ENCODE measurements around the gene SELP. TPM values are rescaled to one million over a fixed set of nuclear protein-coding genes. Genes with fewer than 3 reads are reported as not detected.
A peak's percentile ranks its signal among the peaks of the same experiment; 100 is the strongest.

Gene SELP
- total RNA-seq, 1 donor from 2014 or later, result 24.0 TPM

DNA sequence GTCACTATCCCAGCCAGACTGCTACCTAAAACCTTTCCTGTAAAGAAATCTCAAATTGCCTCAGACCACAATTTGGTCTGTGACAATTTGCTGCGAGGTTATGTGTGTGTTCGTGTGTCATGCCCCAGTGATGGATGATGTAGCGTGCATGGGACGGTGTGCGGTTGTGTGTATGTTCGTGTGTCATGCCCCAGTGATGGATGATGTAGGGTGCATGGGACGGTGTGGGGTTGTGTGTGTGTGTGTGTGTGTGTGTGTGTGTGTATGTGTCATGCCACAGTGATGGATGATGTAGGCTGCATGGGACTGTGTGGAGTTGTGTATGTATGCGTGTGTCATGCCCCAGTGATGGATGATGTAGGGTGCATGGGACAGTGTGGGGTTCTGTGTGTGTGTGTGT lies 9.4 kb downstream of the SELP start:
- no peak for DNase-seq (ENCODE audit: low spot score)

DNA sequence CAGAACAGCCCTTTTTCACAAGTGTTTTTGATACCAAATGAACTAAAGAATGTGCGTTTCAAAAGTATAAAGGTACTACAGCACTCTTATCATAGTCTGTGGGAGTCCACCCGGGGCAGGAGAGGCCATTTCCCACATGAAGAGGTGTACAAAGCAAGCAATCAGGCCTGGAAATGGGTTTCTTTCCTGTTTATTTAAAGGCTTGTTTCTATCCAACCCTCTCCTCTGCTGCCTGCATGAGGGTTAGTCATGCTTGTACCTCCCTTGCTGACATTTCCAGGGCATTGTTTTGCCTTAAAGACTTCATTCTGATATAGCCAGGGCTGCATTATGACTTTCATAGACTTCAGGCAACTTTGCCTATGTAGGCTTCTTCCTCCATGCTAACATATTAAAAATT lies 11.6 kb downstream of the SELP start:
- no peak for DNase-seq (ENCODE audit: low spot score)

DNA sequence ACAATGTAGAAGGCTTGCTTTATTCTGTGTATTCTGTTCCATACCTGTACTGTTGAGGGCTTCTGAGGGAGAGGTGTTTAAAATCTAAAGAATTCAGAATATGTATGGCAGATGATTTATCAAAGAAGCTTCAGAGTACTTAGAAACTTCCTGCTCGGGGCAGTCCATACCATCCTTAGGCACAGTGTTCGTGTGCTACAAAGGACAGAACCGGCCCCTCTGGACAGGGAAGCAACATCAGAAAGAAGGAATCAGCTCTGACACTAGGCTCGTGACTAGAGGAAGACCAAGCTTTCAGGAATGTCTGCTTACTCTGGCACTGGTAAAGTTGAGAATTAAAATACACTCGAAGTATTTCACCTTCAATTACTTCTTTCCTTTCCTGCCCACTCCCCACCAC lies 14.1 kb downstream of the SELP start:
- DNase-seq (ENCODE audit: low spot score), result no peak

DNA sequence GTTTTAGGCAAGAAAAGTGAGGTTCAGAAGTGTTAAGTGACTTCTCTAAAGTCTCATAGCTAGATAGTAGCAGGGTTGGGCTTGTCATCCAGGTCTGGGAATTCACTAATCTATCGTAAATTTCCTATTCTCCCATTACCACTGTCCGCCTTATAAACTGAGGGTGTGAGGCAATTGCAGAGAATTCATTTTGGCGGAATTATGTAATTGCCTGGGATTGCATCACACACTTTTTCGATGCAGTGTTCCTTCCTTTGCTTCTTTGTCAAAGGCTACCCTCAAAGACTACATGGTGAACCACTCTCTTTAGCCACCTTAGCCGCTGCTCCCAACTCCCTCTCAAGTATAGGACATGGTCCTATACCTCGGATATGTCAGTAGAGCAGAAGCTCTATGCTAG lies 19.1 kb downstream of the SELP start:
- DNase-seq (ENCODE audit: low spot score), result no peak

DNA sequence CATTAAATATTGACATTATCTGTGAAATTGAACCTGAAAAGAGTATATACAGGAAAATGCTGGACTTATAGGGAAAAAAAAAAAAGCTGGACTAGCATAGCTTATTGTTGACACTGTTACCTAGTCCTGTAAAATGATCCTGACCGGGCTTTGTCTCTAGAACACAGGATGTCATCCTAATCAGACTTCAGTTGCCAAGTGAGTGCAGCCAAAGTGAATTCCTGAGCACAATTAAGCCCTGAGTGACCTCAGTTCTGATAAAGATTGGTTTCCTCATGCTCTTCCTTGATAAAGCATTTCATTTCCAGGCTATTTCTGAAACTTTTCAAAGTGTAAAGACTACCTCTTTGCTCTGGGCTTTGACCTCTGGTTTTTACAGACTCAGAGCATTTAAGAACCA lies 19.8 kb downstream of the SELP start:
- DNase-seq (ENCODE audit: low spot score), result no peak

DNA sequence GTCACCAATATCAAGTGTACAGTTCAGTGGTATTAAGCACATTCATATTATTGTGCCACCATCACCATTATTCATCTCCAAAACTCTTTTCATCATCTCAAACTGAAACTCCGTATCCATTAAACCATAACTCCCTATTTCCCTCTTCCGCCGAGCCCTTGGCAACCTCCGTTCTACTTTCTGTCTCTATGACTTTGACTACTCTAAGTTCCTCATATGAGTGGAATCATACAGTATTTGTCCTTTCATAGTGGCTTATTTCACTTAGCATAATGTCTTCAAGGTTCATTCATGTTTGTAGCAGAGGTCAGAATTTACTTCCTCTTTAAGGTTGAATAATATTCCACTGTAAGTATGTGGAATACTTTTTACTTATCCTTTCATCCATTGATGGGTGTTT lies 21.7 kb downstream of the SELP start:
- no peak for DNase-seq (ENCODE audit: low spot score)

DNA sequence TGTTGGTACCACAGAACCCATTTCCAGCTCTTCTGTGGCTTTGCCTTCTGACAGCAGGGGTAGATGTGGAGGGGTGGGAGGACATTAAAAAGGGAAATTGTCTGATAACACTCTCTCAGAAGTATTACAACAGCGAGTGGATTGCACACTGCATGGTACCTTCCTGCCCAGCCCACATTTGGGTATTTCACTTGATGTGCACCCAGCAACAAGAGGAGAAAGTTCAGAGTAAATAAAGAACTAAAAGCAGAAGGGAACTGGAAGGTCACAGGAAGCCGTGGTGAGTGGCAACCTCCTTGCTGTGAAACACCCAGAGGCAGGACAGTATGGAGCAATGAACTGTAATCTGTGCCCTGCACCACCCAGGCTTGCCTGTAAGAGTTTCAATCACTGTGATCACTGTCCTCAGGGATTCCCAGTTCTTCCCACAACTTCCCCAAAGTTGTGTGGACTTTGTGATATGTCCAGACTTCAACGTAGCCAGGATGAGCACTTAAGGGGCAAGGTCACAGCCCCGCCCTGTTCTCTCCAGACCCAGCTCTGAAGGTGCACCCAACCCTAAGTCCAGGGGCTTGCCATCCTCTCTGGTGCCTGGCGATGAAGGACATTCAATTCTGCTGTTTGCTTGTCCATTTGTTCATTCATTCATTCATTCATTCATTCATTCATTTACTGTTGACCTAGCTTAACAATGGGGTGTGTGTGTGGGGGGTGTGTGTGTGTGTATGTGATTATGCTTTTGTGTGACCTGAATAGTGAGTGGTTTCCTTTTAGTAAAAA lies 25.0 kb downstream of the SELP start:
- no peak for DNase-seq (ENCODE audit: low spot score)

DNA sequence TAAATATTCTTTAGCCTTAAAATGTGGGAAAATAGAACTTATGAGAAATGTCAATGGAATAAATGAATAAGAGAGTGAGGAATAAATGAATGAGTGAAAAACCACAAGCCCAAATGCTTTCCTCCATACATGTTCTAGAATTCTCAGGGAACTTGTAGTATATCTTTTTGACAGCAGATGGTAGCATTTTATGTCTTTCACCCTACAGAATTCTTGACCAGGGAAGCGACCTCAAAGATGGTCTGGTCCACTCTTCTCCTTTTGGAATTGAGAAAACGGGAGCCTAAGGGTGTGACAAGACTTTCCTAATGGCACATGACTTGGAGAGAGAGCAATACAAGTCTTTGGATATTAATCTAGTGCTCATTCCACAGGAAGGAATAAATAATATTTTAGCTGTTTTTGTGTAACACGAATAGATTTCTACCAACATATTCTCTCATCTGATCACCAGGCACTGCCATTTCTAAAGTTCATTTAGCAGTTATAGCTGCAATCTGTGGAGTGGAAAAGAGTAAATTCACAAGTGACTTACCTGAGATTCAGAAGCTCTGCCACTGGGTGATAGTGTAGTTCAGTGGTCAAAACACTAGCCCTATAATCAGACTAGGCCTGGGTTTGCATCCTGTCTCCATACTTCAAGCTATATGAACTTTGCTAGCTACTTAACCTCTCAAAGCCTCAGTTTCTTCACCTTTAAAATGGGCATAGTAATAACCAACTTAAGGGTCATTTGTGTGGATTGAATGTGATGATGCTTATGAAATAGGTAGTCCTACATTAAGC lies 28.6 kb downstream of the SELP start:
- DNase-seq (ENCODE audit: low spot score), result no peak

DNA sequence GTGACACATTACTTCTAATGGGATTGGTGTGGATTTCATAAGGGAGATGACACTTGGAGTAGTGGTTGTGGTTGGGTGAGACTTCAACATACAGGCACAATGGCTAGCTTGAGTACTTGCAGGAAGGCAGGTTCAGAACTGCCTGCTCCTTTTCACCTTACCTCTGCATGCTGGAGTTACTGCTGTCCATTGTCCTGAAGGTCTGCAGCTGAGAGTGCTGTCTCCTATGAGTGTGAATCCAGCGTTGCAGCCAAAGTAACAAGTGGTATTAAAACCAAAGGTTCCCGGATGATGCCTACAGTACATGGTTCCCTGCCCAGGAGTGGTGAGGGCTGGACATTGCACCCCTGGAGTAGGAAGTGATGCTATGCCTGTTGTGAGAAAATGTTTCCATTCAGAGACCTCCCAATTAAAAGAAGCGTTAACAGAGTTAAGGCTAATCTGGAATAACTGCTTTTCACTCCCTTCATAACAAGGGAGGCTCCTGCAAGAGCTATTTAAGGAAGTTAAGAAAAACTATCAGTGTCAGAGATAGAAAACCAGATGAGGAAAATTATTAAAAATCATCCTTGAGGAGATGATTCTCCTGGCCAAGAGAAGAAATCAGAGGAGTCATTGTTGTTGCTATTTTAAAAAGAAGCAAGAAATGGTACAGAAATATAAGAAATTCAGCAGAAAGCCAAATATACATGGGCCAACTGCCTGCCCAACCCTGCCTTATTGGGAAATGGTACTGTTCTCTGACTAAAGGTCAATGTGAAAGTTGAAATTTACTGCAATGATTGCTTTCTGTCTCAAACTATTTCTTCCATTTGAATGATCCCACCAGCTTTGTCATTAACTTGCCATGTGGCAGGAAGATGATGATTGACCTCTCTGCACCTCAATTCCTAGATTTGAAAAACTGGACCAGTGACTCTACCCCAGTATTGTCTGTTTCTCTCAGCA lies 33.9 kb downstream of the SELP start:
- DNase-seq (ENCODE audit: low spot score), result no peak

DNA sequence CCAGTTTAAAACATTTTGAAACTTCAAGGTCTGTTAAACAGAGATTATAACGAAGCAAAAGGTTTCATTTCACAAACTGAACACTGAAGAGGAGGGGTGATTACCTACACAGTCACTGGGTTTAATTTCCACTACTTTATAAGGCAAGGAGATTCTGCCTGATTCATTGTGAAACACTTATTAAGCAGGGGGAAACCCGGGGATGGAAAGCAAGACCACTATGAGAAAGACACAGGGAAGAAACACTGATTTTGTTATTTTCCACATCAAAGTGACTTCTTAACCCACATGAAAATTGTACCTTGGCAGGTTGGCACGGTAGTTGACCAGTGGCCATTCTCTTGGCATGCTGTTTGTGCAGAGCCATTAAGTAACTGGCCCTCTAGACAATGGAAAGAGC lies 35.5 kb downstream of the SELP start:
- DNase-seq (ENCODE audit: low spot score), result no peak

DNA sequence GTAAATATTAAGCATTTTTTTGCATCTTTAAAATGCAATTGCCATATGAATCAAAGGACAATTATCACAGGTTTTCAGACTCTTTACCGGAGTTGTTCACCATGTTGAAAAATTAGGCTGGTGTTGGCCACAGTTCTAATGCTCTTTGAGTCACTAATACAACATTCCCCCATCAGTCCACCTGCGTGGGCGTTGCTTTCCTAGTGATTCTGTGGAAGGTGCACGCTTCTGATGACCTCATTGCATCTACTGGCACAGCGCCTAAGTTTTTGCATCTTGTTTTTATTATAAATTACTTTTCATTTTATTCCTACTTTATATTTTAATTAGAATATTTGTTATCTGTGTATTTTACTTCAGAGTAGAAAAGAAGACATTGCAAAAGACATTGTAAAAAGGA lies 39.0 kb downstream of the SELP start:
- DNase-seq (ENCODE audit: low spot score), result no peak

DNA sequence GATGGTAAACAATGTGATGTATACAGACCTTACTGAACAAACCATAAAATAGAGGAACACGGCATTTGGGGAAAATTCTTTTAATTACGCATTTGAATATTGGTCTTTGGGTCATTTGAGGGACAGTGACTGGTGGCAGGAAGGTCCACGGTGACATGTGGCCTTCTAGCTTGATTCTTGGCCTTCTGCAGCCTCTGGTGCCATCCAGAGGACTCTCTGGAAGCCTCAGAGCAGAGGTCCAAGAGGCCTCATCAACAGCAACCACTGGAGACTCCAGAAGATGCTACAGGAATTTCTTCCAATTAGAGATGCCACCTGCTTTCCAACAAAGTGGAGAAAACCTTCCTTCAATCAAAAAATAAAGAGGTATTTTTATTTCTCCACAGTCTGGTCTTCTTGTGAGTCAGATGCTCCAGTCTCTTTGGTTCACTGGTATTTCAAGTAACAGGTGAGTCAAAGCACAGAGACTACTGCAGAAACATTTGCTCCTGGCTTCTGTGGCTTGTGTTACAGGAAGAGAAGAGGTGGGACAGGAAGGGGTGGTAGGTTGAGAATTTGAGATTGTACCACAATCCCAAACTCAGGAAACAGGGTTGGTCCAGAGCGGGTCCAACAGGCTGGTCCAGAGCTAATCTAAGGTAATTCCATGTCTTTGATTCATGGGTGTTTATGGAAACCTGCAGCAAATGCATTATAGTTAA lies 41.0 kb downstream of the SELP start:
- no peak for DNase-seq (ENCODE audit: low spot score)

DNA sequence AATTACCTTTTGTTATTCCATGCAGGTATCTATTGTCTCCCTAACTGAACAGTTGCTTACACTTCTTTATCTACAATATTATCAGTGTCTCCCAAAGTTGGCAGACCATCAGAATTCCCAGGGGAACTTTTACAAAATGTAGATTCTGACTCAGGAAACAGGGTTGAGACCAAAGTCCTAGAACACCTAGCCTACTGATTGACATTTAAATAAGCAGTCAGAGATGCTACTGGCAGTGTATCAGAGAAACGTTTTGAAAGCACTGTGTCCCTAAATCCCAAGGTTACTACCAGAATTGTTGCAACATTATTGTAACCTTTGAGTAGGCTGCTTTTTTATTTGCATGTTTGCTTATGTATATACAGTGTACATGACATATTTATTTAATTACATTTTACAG lies 41.8 kb downstream of the SELP start:
- DNase-seq (ENCODE audit: low spot score), result no peak

DNA sequence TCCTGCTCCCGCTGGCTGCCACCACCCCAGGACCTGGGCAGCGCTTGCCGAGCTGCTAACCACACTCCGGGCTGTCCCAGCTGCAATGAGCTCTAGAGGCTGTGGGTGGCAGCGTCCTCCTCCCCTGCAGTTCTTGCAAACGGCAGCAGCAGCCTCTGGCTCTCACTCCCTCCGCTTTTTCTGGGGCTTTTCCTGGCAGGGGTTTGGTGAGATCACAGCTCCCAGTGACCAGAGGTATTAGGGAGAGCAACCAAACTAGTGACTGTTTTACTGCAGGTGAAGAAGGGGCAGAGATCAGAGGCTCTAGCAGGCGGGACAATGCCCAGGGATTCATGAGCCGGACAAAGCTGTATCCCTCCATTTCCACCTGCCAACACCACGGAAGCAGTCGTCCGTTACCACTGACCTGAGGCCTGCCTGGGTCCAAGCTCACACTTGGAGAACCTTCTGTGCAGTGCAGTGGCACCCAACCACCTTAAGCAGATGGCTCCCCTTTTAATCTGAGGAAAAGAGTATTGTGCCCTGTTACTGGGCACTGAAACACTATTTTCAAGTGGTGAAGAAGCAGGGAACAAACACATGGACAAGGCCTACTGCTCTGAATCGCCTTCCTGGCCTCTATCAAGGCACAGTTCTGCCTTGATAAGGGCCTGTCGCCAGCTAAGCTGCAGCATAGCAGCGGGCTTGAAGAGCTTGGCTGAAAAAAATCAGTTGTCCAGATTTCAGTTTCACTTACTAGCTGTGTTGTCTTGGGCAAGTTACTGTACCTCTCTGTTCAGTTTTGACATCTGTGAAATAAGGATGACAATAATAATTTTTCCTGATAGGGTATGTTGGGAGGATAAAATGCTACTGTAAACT lies 43.3 kb downstream of the SELP start, which contains the start of gene F5:
F5 (minus strand) TSS at position 87 of the 861 bp plus-strand sequence. CDS start 95 bp downstream, outside the sequence.
- DNase-seq (ENCODE audit: low spot score), result peak; percentile 78

DNA sequence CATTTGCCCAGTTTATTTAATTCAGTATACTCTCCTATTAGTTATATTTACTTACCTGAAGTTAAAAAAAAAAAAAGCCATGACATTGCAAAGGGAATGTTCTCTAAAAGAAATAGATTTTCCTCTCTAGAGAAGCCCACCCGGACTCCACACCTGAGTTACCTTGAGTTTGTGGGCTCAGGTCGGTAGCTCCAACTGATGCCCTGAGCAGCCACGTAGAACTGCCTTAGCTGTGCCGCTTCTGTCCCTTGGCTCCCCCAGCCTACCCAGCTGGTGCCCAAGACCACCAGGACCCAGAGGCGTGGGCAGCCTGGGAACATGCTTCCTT lies 43.9 kb downstream of the SELP start:
- no peak for DNase-seq (ENCODE audit: low spot score)

DNA sequence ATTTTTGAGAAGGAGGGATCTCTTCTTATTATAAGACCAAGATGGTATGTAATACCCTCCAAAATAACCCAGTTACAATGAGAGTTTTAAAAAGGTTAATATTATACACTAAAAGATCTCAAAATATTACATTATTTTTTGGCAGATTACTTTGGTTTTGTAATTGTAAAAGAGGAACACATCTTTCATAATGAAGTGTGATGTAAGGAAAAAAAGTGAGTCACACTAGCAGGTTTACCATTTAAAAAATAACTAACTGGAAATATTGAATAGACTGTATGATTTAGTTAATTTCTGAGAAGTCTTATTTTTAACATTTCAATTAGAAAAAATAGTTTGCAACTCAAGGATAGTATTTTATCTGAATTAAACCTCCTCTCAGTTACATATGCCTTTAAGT lies 44.7 kb downstream of the SELP start:
- no peak for DNase-seq (ENCODE audit: low spot score)

DNA sequence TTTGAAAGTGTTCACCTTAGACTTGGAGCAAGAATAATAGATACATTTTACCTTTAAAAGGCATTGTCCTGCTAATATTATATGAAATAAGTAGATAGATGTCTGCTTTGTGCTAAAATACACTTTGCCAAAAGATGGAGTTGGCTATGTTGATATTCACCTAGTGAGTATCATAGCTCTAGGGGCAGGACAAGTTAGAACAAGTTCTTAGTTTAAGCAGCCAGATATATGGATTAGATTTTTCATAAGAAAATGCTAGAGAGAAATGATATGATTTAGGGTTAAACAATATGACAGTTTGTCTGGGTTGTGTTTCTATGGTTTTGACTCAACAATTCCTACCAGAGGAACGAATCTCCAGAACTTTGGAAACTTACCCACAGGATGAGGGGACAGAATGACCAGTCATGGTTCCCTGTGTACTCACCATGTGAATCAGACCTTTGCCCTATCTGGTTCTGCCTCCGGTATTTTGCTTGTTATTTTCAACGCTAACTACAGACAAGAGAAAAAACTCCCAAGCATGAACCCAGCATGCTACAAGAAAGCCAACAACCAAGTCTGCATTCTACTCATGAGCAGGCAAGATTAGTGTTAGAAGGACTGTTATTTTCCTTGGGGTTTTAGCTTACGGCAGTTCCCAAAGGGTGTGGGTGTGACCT lies 45.3 kb downstream of the SELP start:
- DNase-seq (ENCODE audit: low spot score), result no peak

DNA sequence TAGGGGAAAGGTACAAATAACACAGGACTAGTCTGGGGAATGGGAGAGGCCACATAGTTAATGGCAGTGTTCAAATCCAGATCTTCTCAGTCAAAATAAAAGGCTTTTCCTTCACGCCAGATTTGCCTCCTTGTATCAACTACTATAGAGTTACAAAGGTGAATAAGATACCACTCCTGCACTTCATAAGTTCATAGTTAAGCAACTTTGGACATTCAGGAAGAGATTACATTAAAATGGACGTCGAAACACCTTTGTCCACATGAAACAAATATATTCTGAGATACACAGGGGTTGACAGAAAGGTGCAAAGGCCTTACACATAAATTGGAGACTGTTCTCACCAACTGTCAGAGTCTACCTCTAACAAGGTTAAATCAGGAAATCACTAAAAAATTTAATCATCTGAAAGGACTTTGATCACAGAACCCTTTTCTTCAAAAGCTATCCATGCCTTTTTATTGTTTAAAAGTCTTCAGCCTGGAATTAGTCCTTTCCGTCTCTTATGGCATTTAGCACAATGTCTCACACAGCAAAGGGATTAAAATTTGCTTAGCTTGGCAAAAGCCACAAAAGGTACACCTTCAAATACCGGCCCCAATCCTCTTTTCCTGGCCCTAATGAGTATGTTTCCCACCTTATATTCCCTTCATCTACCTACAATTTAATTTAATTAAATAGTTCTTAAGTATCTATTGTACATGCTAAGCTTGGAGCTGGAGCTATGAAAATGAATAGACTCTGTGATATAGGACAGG lies 51.8 kb downstream of the SELP start:
- DNase-seq (ENCODE audit: low spot score), result no peak

DNA sequence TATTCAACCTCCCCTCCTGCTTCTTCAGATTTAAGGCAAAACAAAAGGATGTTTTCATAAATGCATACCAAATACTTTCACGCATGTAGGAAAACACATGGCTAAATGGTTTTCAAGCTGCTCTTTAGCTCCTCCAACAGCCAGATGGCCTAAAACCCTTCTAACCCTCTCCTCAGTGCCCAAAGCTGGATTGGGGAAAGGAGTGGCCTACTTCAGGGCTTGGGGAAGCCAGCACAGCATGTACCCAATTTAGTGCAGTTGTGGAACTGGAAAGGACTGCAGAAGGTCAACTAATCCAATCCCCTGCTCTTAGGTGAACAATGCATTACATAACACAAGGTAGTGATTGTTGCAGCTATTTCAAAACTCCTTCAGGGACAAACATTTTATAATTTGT lies 53.0 kb downstream of the SELP start:
- DNase-seq (ENCODE audit: low spot score), result no peak

Data from ureter (tissue), 1 donor.